GM12878 (cell line): ENCODE results near the gene KIF17. TPM values are rescaled to one million over a fixed set of nuclear protein-coding genes. Genes with fewer than 3 reads are reported as not detected.

ENCODE experiments used
- ATAC-seq: fragments of 200-7000 bp; cut with Tn5 transposase; 3 replicates; pipeline ENCODE4 v1.9.1; 2020; ENCODE audit warnings: mild to moderate bottlenecking, moderate library complexity
- BruUV-seq: library from RNA; stranded (reverse); fragments of 400-500 nt; replicated peaks from 2 replicates; lab custom pipeline; 2021; lab: Mats Ljungman, UMichigan
- CTCF ChIA-PET: fragments of 300-600 bp; sonication (Branson Sonifier 250); formaldehyde crosslinking; extraction: SDS; loops from one replicate; lab custom pipeline; 2021; ENCODE audit warnings: inconsistent platforms; lab: Yijun Ruan, JAX
- POLR2A ChIA-PET: fragments of 350-600 bp; formaldehyde crosslinking; extraction: SDS; loops from one replicate; lab custom pipeline; 2021; ENCODE audit warnings: inconsistent platforms; lab: Charles Lee
- RAD21 ChIA-PET: fragments of 300-600 bp; sonication (Branson Sonifier 250); formaldehyde crosslinking; loops from one replicate; lab custom pipeline; 2023; ENCODE audit warnings: antibody characterized with exemption; ENCODE audit not compliant: unreplicated experiment; lab: Charles Lee
- SMC1A ChIA-PET: fragments of 300-600 bp; sonication (Branson Sonifier 250); formaldehyde crosslinking; loops from one replicate; lab custom pipeline; 2023; ENCODE audit not compliant: unreplicated experiment, uncharacterized antibody; lab: Charles Lee
- DNase-seq: peaks from one replicate; pipeline ENCODE4 v3.0.0-alpha.2; 2011; ENCODE audit warnings: low read depth, low spot score
- FAIRE-seq: peaks from 3 replicates; lab custom pipeline; 2011; peaks lifted over from hg19 to GRCh38; lab: Jason Lieb, UNC
- H2AFZ ChIP-seq: 2 replicates; pipeline ENCODE4 v1.6.0; 2011; ENCODE audit warnings: low read depth, low read length, control low read depth; ENCODE audit not compliant: control insufficient read depth
- H3K27ac ChIP-seq: 2 replicates; pipeline ENCODE4 v1.5.1; 2011; ENCODE audit warnings: control low read depth; ENCODE audit not compliant: control insufficient read depth, insufficient read depth
- H3K27me3 ChIP-seq, 2 experiments: replicated peaks in 1 of 2; 2 replicates each; pipeline versions ENCODE4 v1.6.0 to v1.6.1; 2011; ENCODE audit warnings: low read length in 1 of 2; ENCODE audit not compliant: control insufficient read depth in 2 of 2, insufficient read depth in 2 of 2
- H3K36me3 ChIP-seq, 2 experiments: 2 replicates each; pipeline ENCODE4 v1.5.1; 2011; ENCODE audit warnings: low read length in 1 of 2; ENCODE audit not compliant: control insufficient read depth in 2 of 2, insufficient read depth in 2 of 2
- H3K4me1 ChIP-seq: 2 replicates; pipeline ENCODE4 v1.6.1; 2011; ENCODE audit warnings: mild to moderate bottlenecking, low read length, moderate library complexity, mixed read lengths; ENCODE audit not compliant: control insufficient read depth, insufficient read depth
- H3K4me2 ChIP-seq: 2 replicates; pipeline ENCODE4 v1.6.0; 2011; ENCODE audit warnings: control low read depth; ENCODE audit not compliant: control insufficient read depth, insufficient read depth
- H3K4me3 ChIP-seq: fragments of 200-600 bp; sonication (generic); 2 replicates; pipeline ENCODE4 v1.5.1; 2016
- H3K79me2 ChIP-seq: 2 replicates; pipeline ENCODE4 v1.6.0; 2011; ENCODE audit warnings: low read length; ENCODE audit not compliant: control insufficient read depth, insufficient read depth
- H3K9ac ChIP-seq: 2 replicates; pipeline ENCODE4 v1.8.0; 2011; ENCODE audit warnings: low read length, control low read depth, mixed read lengths; ENCODE audit not compliant: control insufficient read depth, insufficient read depth
- H3K9me3 ChIP-seq: replicated peaks from 3 replicates; pipeline ENCODE4 v1.5.1; 2011; ENCODE audit warnings: mild to moderate bottlenecking, low read length; ENCODE audit not compliant: control insufficient read depth, insufficient read depth
- H4K20me1 ChIP-seq: 2 replicates; pipeline ENCODE4 v1.6.0; 2011; ENCODE audit not compliant: control insufficient read depth, insufficient read depth
- ATF7 ChIP-seq: fragments of 450-650 bp; IDR thresholded peaks from 2 replicates; pipeline ENCODE4 v1.6.1; 2016; ENCODE audit warnings: low read depth, mild to moderate bottlenecking
- CEBPB ChIP-seq, 2 experiments: fragments of 150-350 bp in 1 of 2; IDR thresholded peaks; 2 replicates each; pipeline ENCODE4 v1.6.1; 2012 to 2014; ENCODE audit warnings: low read depth in 2 of 2, low read length in 2 of 2, borderline replicate concordance in 1 of 2, inconsistent platforms in 1 of 2
- CHD1 ChIP-seq: IDR thresholded peaks from 2 replicates; pipeline ENCODE4 v1.6.1; 2012; ENCODE audit warnings: low read depth, low read length, improper control_type of control experiment
- CUX1 ChIP-seq: IDR thresholded peaks from 2 replicates; pipeline ENCODE4 v1.6.1; 2012; ENCODE audit warnings: improper control_type of control experiment, low read depth, low read length; ENCODE audit not compliant: insufficient replicate concordance
- EP300 ChIP-seq, 2 experiments: fragments of 150-350 bp in 1 of 2; IDR thresholded peaks; 2 replicates each; pipeline ENCODE4 v1.6.1; 2011 to 2012; ENCODE audit warnings: low read depth in 2 of 2, low read length in 2 of 2, borderline replicate concordance in 1 of 2, improper control_type of control experiment in 1 of 2, inconsistent platforms in 1 of 2; ENCODE audit not compliant: control insufficient read depth in 1 of 2
- GABPA ChIP-seq: IDR thresholded peaks from 2 replicates; pipeline ENCODE4 v1.6.1; 2014; ENCODE audit warnings: antibody characterized with exemption, low read depth, mild to moderate bottlenecking, inconsistent platforms
- IRF5 ChIP-seq: fragments of 450-650 bp; IDR thresholded peaks from 2 replicates; pipeline ENCODE4 v1.6.1; 2017; ENCODE audit warnings: borderline replicate concordance
- NBN ChIP-seq: fragments of 450-650 bp; IDR thresholded peaks from 2 replicates; pipeline ENCODE4 v1.6.1; 2016
- NFXL1 ChIP-seq: fragments of 450-650 bp; IDR thresholded peaks from 2 replicates; pipeline ENCODE4 v1.6.1; 2017; ENCODE audit warnings: antibody characterized with exemption, mild to moderate bottlenecking, borderline replicate concordance
- NR2F1 ChIP-seq: fragments of 450-650 bp; conservative IDR thresholded peaks from 2 replicates; pipeline ENCODE4 v1.6.1; 2017; ENCODE audit warnings: mild to moderate bottlenecking
- RCOR1 ChIP-seq: conservative IDR thresholded peaks from 2 replicates; pipeline ENCODE4 v1.6.1; 2012; ENCODE audit warnings: low read depth, low read length, improper control_type of control experiment
- RFX5 ChIP-seq: IDR thresholded peaks from 2 replicates; pipeline ENCODE4 v1.6.1; 2011; ENCODE audit warnings: low read depth, low read length, improper control_type of control experiment
- SREBF1 ChIP-seq: IDR thresholded peaks from 2 replicates; pipeline ENCODE4 v1.6.1; 2012; ENCODE audit warnings: mild to moderate bottlenecking, low read length
- SREBF2 ChIP-seq: IDR thresholded peaks from 2 replicates; pipeline ENCODE4 v1.6.1; 2012; ENCODE audit warnings: mild to moderate bottlenecking, low read length
- SUPT20H ChIP-seq: IDR thresholded peaks from 2 replicates; pipeline ENCODE4 v1.6.1; 2011; ENCODE audit warnings: low read depth, mild to moderate bottlenecking, low read length, moderate library complexity, borderline replicate concordance; ENCODE audit not compliant: control insufficient read depth
- TAF1 ChIP-seq: IDR thresholded peaks from 2 replicates; pipeline ENCODE4 v1.6.1; 2011; ENCODE audit warnings: mild to moderate bottlenecking, low read depth, low read length, borderline replicate concordance
- TCF7 ChIP-seq: IDR thresholded peaks from 2 replicates; pipeline ENCODE4 v1.6.1; 2014; ENCODE audit warnings: antibody characterized with exemption, borderline replicate concordance
- USF1 ChIP-seq: IDR thresholded peaks from 2 replicates; pipeline ENCODE4 v1.6.1; 2011; ENCODE audit warnings: borderline replicate concordance, low read depth, mild to moderate bottlenecking, moderate library complexity, mixed read lengths, low read length; ENCODE audit not compliant: insufficient read depth; ENCODE audit errors: extremely low read length
- WGBS: methylation state at CpG from one replicate; pipeline ENCODE4 v1.1.6; 2016; ENCODE audit warnings: low lambda C conversion rate; ENCODE audit not compliant: insufficient replicate concordance, insufficient coverage; ENCODE audit errors: missing lambda C conversion rate; 5-methylcytosine and 5-hydroxymethylcytosine counted together
- in situ Hi-C: fragments of 300-500 bp; cut with MboI; formaldehyde crosslinking; loops from 9 replicates; pipeline ENCODE4 v1.14.3; 2018; ENCODE audit warnings: mixed read lengths
- intact Hi-C: fragments of 100-400 bp; cut with micrococcal nuclease; formaldehyde crosslinking; loops from one replicate; pipeline ENCODE4 v1.14.2; 2022; ENCODE audit not compliant: unreplicated experiment
- polyA plus RNA-seq, 11 experiments: library from polyadenylated mRNA; depleted of rRNA in 4 of 11; unstranded in 6 of 11; stranded (reverse) in 5 of 11; fragments of >200 nt; fragmentation: Nextera tagmentation in 4 of 11; fragmentation: Illumina TruSeq in 1 of 11; extraction: Ambion mirVana in 4 of 11; extraction: Trizol in 1 of 11; gene quantifications; 1 replicate in 1 of 11; 2 replicates in 10 of 11; pipeline versions ENCODE4 v1.2.1 to v1.2.3, GENCODE V29; 2011 to 2016; ENCODE audit warnings: inconsistent platforms in 2 of 11, missing spikeins in 2 of 11, low read depth in 1 of 11
- total RNA-seq, 4 experiments: library from RNA; depleted of rRNA in 3 of 4; stranded (reverse); fragments of >200 nt in 3 of 4; fragmentation: Illumina TruSeq in 1 of 4; extraction: Trizol in 1 of 4; gene quantifications; 2 replicates each; pipeline versions ENCODE4 v1.2.1 to v1.2.3, GENCODE V29; 2013 to 2021

KIF17 gene
- total and polyA plus RNA-seq, 10 of the 15 experiments (the other 5 are each of a cell fraction or from before 2014, with no cell fraction given): 0.01 to 0.10 (median 0.03) TPM; not detected in 7

- TF ChIP-seq RFX5 (no peak), NFXL1 (no peak), EP300 (IDR thresholded peaks at IDR 0.05; ENCODE audit: borderline replicate concordance in 1 of 2, control insufficient read depth in 1 of 2, low read depth in 2 of 2, low read length in 2 of 2) (no peak), CHD1 (no peak)
Observed at GRCh38 chr1:20672265-20672632, 45.6 kb downstream of the KIF17 start (continued).

- no peak overlapping the region for H3K9ac ChIP-seq
- ATAC-seq (no peak), DNase-seq (no peak), FAIRE-seq (no peak)
- ChIA-PET CTCF (no interaction called here), SMC1A (no interaction called here), POLR2A (no interaction called here), RAD21 (no interaction called here)
- no peaks in the 10 kb centered on the region for H3K27me3 ChIP-seq
- no TSS peak for BruUV-seq
- no peaks in the 10 kb centered on the region; the same call in 2 of the 3 replicates for H3K9me3 ChIP-seq
- no peaks in the 10 kb centered on the region for H3K4me1 ChIP-seq
- no peak overlapping the region for H3K4me3 ChIP-seq
- in situ Hi-C loops: no loop called here
- H3K27ac ChIP-seq: no peak overlapping the region
- no peak overlapping the region for H3K4me2 ChIP-seq
- 75% methylated on average over 5 of the region's 5 CpGs for WGBS
- H2AFZ ChIP-seq: no peak overlapping the region
- no peaks in the 10 kb centered on the region for H4K20me1 ChIP-seq
- intact Hi-C loops: no loop called here
- H3K79me2 ChIP-seq: no peaks in the 10 kb centered on the region
- H3K36me3 ChIP-seq: no peaks in the 10 kb centered on the region
- TF ChIP-seq NR2F1: no peak
- TF ChIP-seq RCOR1: no peak
- TF ChIP-seq IRF5: no peak
- TF ChIP-seq SREBF1: no peak
- TF ChIP-seq CEBPB (IDR thresholded peaks at IDR 0.05; ENCODE audit: borderline replicate concordance in 1 of 2, low read depth in 2 of 2, low read length in 2 of 2): no peak
- TF ChIP-seq USF1: no peak
- TF ChIP-seq SUPT20H: no peak
- no peak for TF ChIP-seq ATF7
- no peak for TF ChIP-seq GABPA
- TF ChIP-seq CUX1: no peak
- no peak for TF ChIP-seq NBN
- TF ChIP-seq SREBF2: no peak
- TF ChIP-seq TCF7: no peak
- no peak for TF ChIP-seq TAF1
Observed at GRCh38 chr1:20670936-20671335, 46.9 kb downstream of the KIF17 start.
